ENCODE results near the gene CMKLR1.

Gene CMKLR1

GRCh38 chr12:108324351-108325017 is 14.6 kb downstream of the CMKLR1 start:
- Histone ChIP-seq H3K27me3 (ENCODE audit: insufficient read depth, low read length, poor library complexity) (peaks cover 4% of the 10 kb centered on the region), H3K4me1 (ENCODE audit: insufficient read depth, low read length) (no peaks in the 10 kb centered on the region), H3K27ac (ENCODE audit: low read length) (no peak overlapping the region), H2AFZ (ENCODE audit: low read depth, low read length) (no peak overlapping the region), H3K9ac (ENCODE audit: low read depth, low read length) (no peak overlapping the region), H3K4me2 (ENCODE audit: insufficient read depth, low read length) (no peak overlapping the region), H3K36me3 (ENCODE audit: insufficient read depth, low read length) (no peaks in the 10 kb centered on the region), H4K20me1 (ENCODE audit: insufficient read depth, low read length) (no peaks in the 10 kb centered on the region), H3K9me3 (ENCODE audit: insufficient read depth, low read length, severe bottlenecking) (no peaks in the 10 kb centered on the region), H3K79me2 (ENCODE audit: insufficient read depth, low read length) (no peaks in the 10 kb centered on the region), H3K4me3 (ENCODE audit: low read depth in 1 of 2, low read length in 2 of 2) (no peak overlapping the region)
- TF ChIP-seq EZH2 (IDR thresholded peaks at IDR 0.05; ENCODE audit: borderline replicate concordance, low read depth, low read length, severe bottlenecking), result no peak
- TF ChIP-seq CTCF (IDR thresholded peaks at IDR 0.05; ENCODE audit: borderline replicate concordance, extremely low read depth, low read length, poor library complexity, severe bottlenecking), result no peak
- DNase-seq (no peak), ATAC-seq (ENCODE audit: insufficient read depth, low read depth) (no peak)

DNA sequence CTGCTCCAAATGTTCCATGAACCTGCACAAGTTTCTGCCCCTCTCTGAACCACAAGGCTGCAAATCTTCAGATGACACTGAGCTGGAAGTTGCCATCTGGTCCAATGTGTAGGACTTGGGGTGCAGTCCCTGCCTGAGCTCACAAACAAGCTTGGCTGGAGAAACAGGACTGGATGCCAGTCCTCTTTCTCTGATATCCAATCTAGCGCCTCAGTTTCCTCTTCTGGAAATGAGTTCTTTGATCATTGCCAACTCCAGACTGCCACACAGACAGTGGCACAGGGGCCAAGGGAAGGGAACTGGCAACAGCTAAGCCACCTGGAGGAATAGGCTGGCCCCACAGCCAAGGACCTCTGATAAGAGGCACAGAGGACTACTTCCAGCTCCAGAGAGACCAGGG is 15.5 kb downstream of the CMKLR1 start:
- no peak overlapping the region for H2AFZ ChIP-seq (ENCODE audit: low read depth, low read length)
- no peak overlapping the region for H3K9ac ChIP-seq (ENCODE audit: low read depth, low read length)
- DNase-seq (no peak), ATAC-seq (ENCODE audit: insufficient read depth, low read depth) (no peak)
- no peak overlapping the region for H3K4me2 ChIP-seq (ENCODE audit: insufficient read depth, low read length)
- H3K4me1 ChIP-seq (ENCODE audit: insufficient read depth, low read length), result no peaks in the 10 kb centered on the region
- no peak overlapping the region for H3K27ac ChIP-seq (ENCODE audit: low read length)
- H3K36me3 ChIP-seq (ENCODE audit: insufficient read depth, low read length), result no peaks in the 10 kb centered on the region
- no peaks in the 10 kb centered on the region for H3K9me3 ChIP-seq (ENCODE audit: insufficient read depth, low read length, severe bottlenecking)
- TF ChIP-seq CTCF (IDR thresholded peaks at IDR 0.05; ENCODE audit: borderline replicate concordance, extremely low read depth, low read length, poor library complexity, severe bottlenecking), result no peak
- TF ChIP-seq EZH2 (IDR thresholded peaks at IDR 0.05; ENCODE audit: borderline replicate concordance, low read depth, low read length, severe bottlenecking), result no peak
- H3K27me3 ChIP-seq (ENCODE audit: insufficient read depth, low read length, poor library complexity), result peaks cover 4% of the 10 kb centered on the region
- H3K79me2 ChIP-seq (ENCODE audit: insufficient read depth, low read length), result no peaks in the 10 kb centered on the region
- H3K4me3 ChIP-seq (ENCODE audit: low read depth in 1 of 2, low read length in 2 of 2), result no peak overlapping the region
- H4K20me1 ChIP-seq (ENCODE audit: insufficient read depth, low read length), result no peaks in the 10 kb centered on the region

DNA sequence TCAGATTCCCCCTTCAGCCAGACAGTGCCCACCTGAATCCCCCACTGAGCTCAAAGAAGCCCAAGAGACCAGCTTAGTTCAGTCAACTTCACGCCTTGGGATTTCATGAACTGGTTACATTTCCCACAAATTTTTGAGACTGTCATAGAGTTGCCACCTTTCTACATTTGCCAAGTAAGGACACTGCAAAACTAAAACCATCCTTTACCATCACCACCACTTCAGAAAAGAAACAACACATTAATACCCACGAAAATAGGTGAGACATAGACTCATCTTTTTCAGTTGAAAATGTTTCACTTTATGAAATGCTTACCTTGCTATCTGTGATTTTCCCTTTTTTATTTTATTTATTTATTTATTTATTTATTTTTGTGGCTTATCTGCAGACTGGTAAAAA is 16.1 kb downstream of the CMKLR1 start:
- H3K27me3 ChIP-seq (ENCODE audit: insufficient read depth, low read length, poor library complexity), result peaks cover 4% of the 10 kb centered on the region
- DNase-seq, result no peak
- H3K4me1 ChIP-seq (ENCODE audit: insufficient read depth, low read length), result no peaks in the 10 kb centered on the region
- TF ChIP-seq CTCF (IDR thresholded peaks at IDR 0.05; ENCODE audit: borderline replicate concordance, extremely low read depth, low read length, poor library complexity, severe bottlenecking), result no peak
- TF ChIP-seq EZH2 (IDR thresholded peaks at IDR 0.05; ENCODE audit: borderline replicate concordance, low read depth, low read length, severe bottlenecking), result no peak
- no peak overlapping the region for H3K4me2 ChIP-seq (ENCODE audit: insufficient read depth, low read length)
- no peaks in the 10 kb centered on the region for H3K36me3 ChIP-seq (ENCODE audit: insufficient read depth, low read length)
- no peaks in the 10 kb centered on the region for H3K9me3 ChIP-seq (ENCODE audit: insufficient read depth, low read length, severe bottlenecking)
- H3K79me2 ChIP-seq (ENCODE audit: insufficient read depth, low read length), result no peaks in the 10 kb centered on the region
- H4K20me1 ChIP-seq (ENCODE audit: insufficient read depth, low read length), result no peaks in the 10 kb centered on the region
- no peak overlapping the region for H3K27ac ChIP-seq (ENCODE audit: low read length)
- no peak overlapping the region for H2AFZ ChIP-seq (ENCODE audit: low read depth, low read length)
- ATAC-seq (ENCODE audit: insufficient read depth, low read depth), result no peak
- H3K9ac ChIP-seq (ENCODE audit: low read depth, low read length), result no peak overlapping the region
- H3K4me3 ChIP-seq (ENCODE audit: low read depth in 1 of 2, low read length in 2 of 2), result no peak overlapping the region

Measured in DND-41 (cell line).